Neuronal stem cell (in vitro differentiated cells): ENCODE measurements around the gene TTC16.

Experiments
- DNase-seq: peaks from one replicate; pipeline ENCODE4 v3.0.0-alpha.2; 2013; ENCODE audit warnings: low spot score
- H2AFZ ChIP-seq: one replicate; pipeline ENCODE4 v1.6.1; 2013; ENCODE audit warnings: mild to moderate bottlenecking, low read length, inconsistent platforms
- H2AK5ac ChIP-seq: 2 replicates; pipeline ENCODE4 v1.6.1; 2013; ENCODE audit warnings: low read depth, mild to moderate bottlenecking, inconsistent platforms, low read length, moderate library complexity, mixed read lengths
- H2BK120ac ChIP-seq: 2 replicates; pipeline ENCODE4 v1.6.1; 2013; ENCODE audit warnings: low read depth, mild to moderate bottlenecking, inconsistent platforms, low read length, moderate library complexity, mixed read lengths
- H2BK12ac ChIP-seq: one replicate; pipeline ENCODE4 v1.6.1; 2013; ENCODE audit warnings: low read length, inconsistent platforms
- H2BK15ac ChIP-seq: 2 replicates; pipeline ENCODE4 v1.6.1; 2013; ENCODE audit warnings: mild to moderate bottlenecking, low read length, inconsistent platforms, mixed read lengths
- H2BK5ac ChIP-seq: one replicate; pipeline ENCODE4 v1.6.1; 2013; ENCODE audit warnings: inconsistent platforms, mild to moderate bottlenecking, low read length, moderate library complexity
- H3K14ac ChIP-seq: one replicate; pipeline ENCODE4 v1.6.1; 2013; ENCODE audit warnings: low read length, inconsistent platforms
- H3K18ac ChIP-seq: 2 replicates; pipeline ENCODE4 v1.6.1; 2013; ENCODE audit warnings: low read length, inconsistent platforms
- H3K23ac ChIP-seq: 2 replicates; pipeline ENCODE4 v1.6.1; 2013; ENCODE audit warnings: low read depth, mild to moderate bottlenecking, mixed read lengths, low read length, inconsistent platforms; ENCODE audit not compliant: poor library complexity
- H3K27ac ChIP-seq: replicated peaks from 3 replicates; pipeline ENCODE4 v1.5.1; 2013; ENCODE audit warnings: low read length, inconsistent platforms
- H3K27me3 ChIP-seq, 3 experiments: 2 replicates each; pipeline ENCODE4 v1.6.1; 2013; ENCODE audit warnings: low read length in 3 of 3, mild to moderate bottlenecking in 2 of 3, inconsistent platforms in 1 of 3, low read depth in 1 of 3, mixed read lengths in 1 of 3, moderate library complexity in 1 of 3; ENCODE audit not compliant: control insufficient read depth in 3 of 3, insufficient read depth in 3 of 3
- H3K36me3 ChIP-seq, 2 donors: replicated peaks in 1 of 2; 2 replicates each; pipeline ENCODE4 v1.6.1; 2013; ENCODE audit warnings: low read length in 2 of 2; ENCODE audit not compliant: control insufficient read depth in 2 of 2, insufficient read depth in 2 of 2
- H3K4ac ChIP-seq: 2 replicates; pipeline ENCODE4 v1.6.1; 2013; ENCODE audit warnings: inconsistent platforms, mild to moderate bottlenecking, low read length, moderate library complexity
- H3K4me1 ChIP-seq, 2 donors: 1 replicate in 1 of 2; 2 replicates in 1 of 2; pipeline ENCODE4 v1.6.1; 2013; ENCODE audit warnings: low read length in 2 of 2, low read depth in 1 of 2; ENCODE audit not compliant: control insufficient read depth in 2 of 2, insufficient read depth in 1 of 2
- H3K4me2 ChIP-seq: one replicate; pipeline ENCODE4 v1.6.1; 2013; ENCODE audit warnings: mild to moderate bottlenecking, low read length, inconsistent platforms; ENCODE audit not compliant: insufficient read depth, poor library complexity, severe bottlenecking
- H3K4me3 ChIP-seq, 2 donors: 2 replicates each; pipeline ENCODE4 v1.5.1; 2013; ENCODE audit warnings: low read length in 2 of 2, mild to moderate bottlenecking in 2 of 2, inconsistent platforms in 1 of 2, moderate library complexity in 1 of 2
- H3K79me1 ChIP-seq: one replicate; pipeline ENCODE4 v1.6.1; 2013; ENCODE audit warnings: low read depth, mild to moderate bottlenecking, inconsistent platforms, low read length, moderate library complexity
- H3K9ac ChIP-seq: one replicate; pipeline ENCODE4 v1.6.1; 2013; ENCODE audit warnings: mild to moderate bottlenecking, low read depth, low read length, inconsistent platforms; ENCODE audit not compliant: poor library complexity
- H3K9me3 ChIP-seq, 2 donors: replicated peaks in 1 of 2; 2 replicates each; pipeline versions ENCODE3 to v1.6.1; 2013; ENCODE audit warnings: low read length in 2 of 2, mild to moderate bottlenecking in 2 of 2, inconsistent platforms in 1 of 2, low read depth in 1 of 2, mixed read lengths in 1 of 2, moderate library complexity in 1 of 2; ENCODE audit not compliant: control insufficient read depth in 2 of 2, insufficient read depth in 1 of 2
- H4K8ac ChIP-seq: one replicate; pipeline ENCODE4 v1.6.1; 2013; ENCODE audit warnings: low read depth, mild to moderate bottlenecking, inconsistent platforms, low read length, moderate library complexity
- H4K91ac ChIP-seq: one replicate; pipeline ENCODE4 v1.6.1; 2013; ENCODE audit warnings: low read length, low read depth, mild to moderate bottlenecking, inconsistent platforms; ENCODE audit not compliant: poor library complexity
- WGBS, 2 donors: extraction: QIAGEN DNeasy Blood & Tissue Kit; methylation state at CpG; one replicate each; pipeline ENCODE4 v1.1.7; 2013; ENCODE audit warnings: missing lambda C conversion rate in 2 of 2, mixed read lengths in 1 of 2; ENCODE audit not compliant: insufficient read length in 2 of 2, insufficient replicate concordance in 1 of 2; ENCODE audit errors: extremely low coverage in 2 of 2; 5-methylcytosine and 5-hydroxymethylcytosine counted together

TTC16 gene

GRCh38 chr9:127777368-127777980, 61.6 kb downstream of the TTC16 start:
- H3K36me3 ChIP-seq, result no peaks in the 10 kb centered on the region
- no peak overlapping the region for H2BK5ac ChIP-seq
- no CpG with 5 or more reads among the region's 18 CpGs for WGBS, 2 donors
- no peak overlapping the region for H2AFZ ChIP-seq
- no peak overlapping the region for H3K4me2 ChIP-seq
- no peak overlapping the region for H3K9ac ChIP-seq
- no peaks in the 10 kb centered on the region for H3K79me1 ChIP-seq
- no peak for DNase-seq
- no peak overlapping the region for H4K8ac ChIP-seq
- no peak overlapping the region for H3K14ac ChIP-seq
- no peak overlapping the region for H2BK15ac ChIP-seq
- no peak overlapping the region for H3K18ac ChIP-seq
- H2AK5ac ChIP-seq, result no peak overlapping the region
- no peak overlapping the region for H2BK12ac ChIP-seq
- H3K4me3 ChIP-seq, result no peak overlapping the region
- no peak overlapping the region for H2BK120ac ChIP-seq
- H3K4me1 ChIP-seq, result peaks cover 9 to 15% of the 10 kb centered on the region in 2 donors
- H3K9me3 ChIP-seq, result no peaks in the 10 kb centered on the region
- H3K27ac ChIP-seq, result no peak overlapping the region
- H4K91ac ChIP-seq, result no peak overlapping the region
- H3K23ac ChIP-seq, result no peak overlapping the region
- no peak overlapping the region for H3K4ac ChIP-seq
- H3K27me3 ChIP-seq, result peaks cover 0 to 21% (median 0%) of the 10 kb centered on the region in 3 experiments

DNA sequence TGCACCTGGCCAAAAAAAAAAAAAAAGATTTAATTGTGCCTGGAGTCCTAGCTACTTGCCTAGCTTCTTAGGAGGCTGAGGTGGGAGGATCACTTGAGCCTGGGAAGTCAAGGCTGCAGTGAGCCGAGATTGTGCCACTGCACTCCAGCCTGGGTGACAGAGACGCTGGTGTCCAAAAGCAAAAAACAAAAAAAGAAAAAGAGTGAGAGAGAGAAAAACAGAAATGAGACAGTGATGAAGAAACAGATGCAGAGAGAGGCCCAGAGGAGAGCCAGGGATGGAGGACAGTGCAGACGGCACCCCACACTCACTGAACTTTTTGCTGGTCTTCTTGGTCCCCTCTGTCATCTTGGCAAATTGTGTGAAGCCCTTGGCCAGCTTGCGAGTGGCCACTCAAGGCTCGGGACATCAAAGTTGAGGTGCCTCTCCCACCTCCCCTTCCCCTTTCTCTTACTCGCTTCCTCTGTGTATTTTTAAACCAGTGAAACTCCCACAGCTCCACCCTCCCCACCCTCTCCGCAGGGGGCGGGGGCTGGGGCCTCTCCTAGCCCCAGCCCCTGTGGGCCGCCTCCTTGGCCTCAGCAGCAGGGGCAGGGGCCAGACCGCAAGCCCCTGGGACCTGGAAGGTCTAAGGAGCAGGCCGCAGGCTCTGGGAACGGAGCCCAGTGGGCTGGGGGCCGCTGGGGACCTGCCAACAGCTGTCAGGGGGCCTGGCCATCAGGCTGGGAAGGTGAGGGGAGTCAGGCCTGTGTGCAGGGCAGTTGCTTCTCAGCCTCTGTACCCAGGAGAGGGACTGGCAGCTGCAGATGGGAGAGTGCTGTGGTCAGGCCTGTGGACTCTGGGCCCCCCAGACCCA, 62.6 kb downstream of the TTC16 start, which contains the start of gene SH2D3C:
SH2D3C (minus strand) TSS at position 387 of the 856 bp plus-strand sequence; CDS start at position 348, 39 bp downstream.
- peak within 1 kb of the TSS; percentile 77 for H4K91ac ChIP-seq
- H3K4me2 ChIP-seq, result no peak within 1 kb of the TSS
- H3K27me3 ChIP-seq, result peaks cover 0 to 29% (median 0%) of the 10 kb centered on the region in 3 experiments
- no peak within 1 kb of the TSS for H4K8ac ChIP-seq
- H2AK5ac ChIP-seq, result peak within 1 kb of the TSS; percentile 73
- peak within 1 kb of the TSS; percentile 45 for H3K9ac ChIP-seq
- peak within 1 kb of the TSS; percentile 69 for H2BK12ac ChIP-seq
- H3K4ac ChIP-seq, result no peak within 1 kb of the TSS
- no peak within 1 kb of the TSS for H3K27ac ChIP-seq
- peak within 1 kb of the TSS; percentile 40 for H2AFZ ChIP-seq
- DNase-seq, result no peak
- H3K9me3 ChIP-seq, result no peaks in the 10 kb centered on the region
- H3K36me3 ChIP-seq, result no peaks in the 10 kb centered on the region
- H3K14ac ChIP-seq, result no peak within 1 kb of the TSS
- H2BK5ac ChIP-seq, result peak within 1 kb of the TSS; percentile 47
- no peaks in the 10 kb centered on the region for H3K79me1 ChIP-seq
- H2BK15ac ChIP-seq, result peak within 1 kb of the TSS; percentile 0
- peak within 1 kb of the TSS; percentile 27 for H3K23ac ChIP-seq
- peak within 1 kb of the TSS; percentile 76 for H3K18ac ChIP-seq
- peak within 1 kb of the TSS in 1 of 2 donors; percentile 39 for H3K4me3 ChIP-seq
- H3K4me1 ChIP-seq, result peaks cover 9 to 19% of the 10 kb centered on the region in 2 donors
- WGBS, 2 donors, result no CpG with 5 or more reads among the region's 13 CpGs
- no peak within 1 kb of the TSS for H2BK120ac ChIP-seq

DNA sequence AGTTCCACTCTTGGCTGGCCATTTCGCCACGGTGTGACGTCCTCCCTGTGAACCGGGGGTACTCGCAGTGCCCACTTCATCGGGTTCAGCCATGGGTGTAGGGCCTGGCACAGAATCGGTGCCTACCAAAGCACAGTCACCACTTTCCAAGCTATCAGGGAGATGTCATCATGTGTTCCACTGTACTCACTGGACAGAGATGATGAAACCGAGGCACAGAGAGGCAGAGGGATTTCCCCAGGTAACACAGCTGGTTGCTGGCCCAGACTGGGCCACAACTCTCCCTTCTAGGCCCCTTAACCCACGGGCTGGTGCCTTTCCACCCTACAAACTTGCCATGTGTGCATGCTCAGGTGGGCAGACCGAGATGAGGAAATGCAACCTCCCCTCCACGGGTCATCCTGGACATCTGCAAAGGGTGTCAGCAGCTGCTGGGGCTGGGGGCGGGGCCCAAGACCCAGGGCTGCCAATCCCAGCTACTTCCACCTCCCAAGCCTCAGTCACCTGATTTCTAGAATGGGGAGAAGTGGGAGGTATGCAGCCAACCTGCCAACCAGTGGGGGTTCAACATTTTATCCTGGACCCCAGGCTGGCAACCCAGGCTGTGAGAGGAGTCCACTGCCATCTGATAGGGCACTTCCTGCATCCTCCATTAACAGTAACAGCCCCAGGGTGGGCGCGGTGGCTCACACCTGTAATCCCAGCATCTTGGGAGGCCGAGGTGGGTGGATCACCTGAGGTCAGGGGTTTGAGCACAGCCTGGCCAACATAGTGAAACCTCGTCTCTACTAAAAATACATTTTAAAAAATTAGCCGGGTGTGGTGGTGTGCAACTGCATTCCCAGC, 63.5 kb downstream of the TTC16 start:
- WGBS, 2 donors, result no CpG with 5 or more reads among the region's 17 CpGs
- Histone ChIP-seq H3K27me3 (peaks cover 0 to 29% (median 0%) of the 10 kb centered on the region in 3 experiments), H3K23ac (peak overlapping the region; percentile 27), H3K14ac (no peak overlapping the region), H4K8ac (no peak overlapping the region), H3K9ac (peak overlapping the region; percentile 45), H4K91ac (peak overlapping the region; percentile 77), H3K18ac (peak overlapping the region; percentile 76), H2BK12ac (peak overlapping the region; percentile 69), H2AFZ (no peak overlapping the region), H3K36me3 (no peaks in the 10 kb centered on the region), H3K4ac (no peak overlapping the region), H2BK5ac (peak overlapping the region; percentile 47), H2BK15ac (peak overlapping the region; percentile 0), H3K4me2 (no peak overlapping the region), H2AK5ac (peak overlapping the region; percentile 73), H3K79me1 (no peaks in the 10 kb centered on the region), H3K9me3 (no peaks in the 10 kb centered on the region), H2BK120ac (no peak overlapping the region), H3K27ac (no peak overlapping the region), H3K4me3 (peak overlapping the region in 1 of 2 donors; percentile 39), H3K4me1 (peaks cover 9 to 22% of the 10 kb centered on the region in 2 donors)
- no peak for DNase-seq
